ENCODE measurements around the gene AGPAT4.

Gene AGPAT4

DNA sequence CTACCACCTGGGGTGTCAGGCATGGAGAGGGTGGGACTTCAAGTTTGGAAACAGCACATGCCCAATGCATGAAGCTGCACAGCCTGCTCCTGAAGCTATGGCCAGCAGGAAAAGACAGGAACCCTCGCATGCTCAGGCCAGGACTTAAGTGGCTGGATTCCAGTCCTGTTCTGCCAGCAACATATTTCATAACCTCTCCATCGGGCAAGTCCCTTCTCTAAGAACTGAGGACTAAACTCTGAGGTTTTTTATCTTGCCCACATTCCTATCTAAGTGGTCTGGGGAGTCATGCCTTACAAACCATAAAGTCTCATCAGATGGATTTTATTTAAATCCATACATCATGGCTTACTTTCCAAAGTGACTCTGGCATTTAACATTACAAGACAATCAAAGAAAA is 27.5 kb upstream of the AGPAT4 start:
- Mint-ChIP-seq H3K36me3 (ENCODE audit: low read depth) (no peaks in the 10 kb centered on the region), H3K9me3 (peaks cover 10% of the 10 kb centered on the region), H3K27ac (no peak overlapping the region), H3K27me3 (ENCODE audit: low read depth) (no peaks in the 10 kb centered on the region), H3K4me3 (no peak overlapping the region), H3K4me1 (no peaks in the 10 kb centered on the region)
- TF ChIP-seq, protein P1, sequence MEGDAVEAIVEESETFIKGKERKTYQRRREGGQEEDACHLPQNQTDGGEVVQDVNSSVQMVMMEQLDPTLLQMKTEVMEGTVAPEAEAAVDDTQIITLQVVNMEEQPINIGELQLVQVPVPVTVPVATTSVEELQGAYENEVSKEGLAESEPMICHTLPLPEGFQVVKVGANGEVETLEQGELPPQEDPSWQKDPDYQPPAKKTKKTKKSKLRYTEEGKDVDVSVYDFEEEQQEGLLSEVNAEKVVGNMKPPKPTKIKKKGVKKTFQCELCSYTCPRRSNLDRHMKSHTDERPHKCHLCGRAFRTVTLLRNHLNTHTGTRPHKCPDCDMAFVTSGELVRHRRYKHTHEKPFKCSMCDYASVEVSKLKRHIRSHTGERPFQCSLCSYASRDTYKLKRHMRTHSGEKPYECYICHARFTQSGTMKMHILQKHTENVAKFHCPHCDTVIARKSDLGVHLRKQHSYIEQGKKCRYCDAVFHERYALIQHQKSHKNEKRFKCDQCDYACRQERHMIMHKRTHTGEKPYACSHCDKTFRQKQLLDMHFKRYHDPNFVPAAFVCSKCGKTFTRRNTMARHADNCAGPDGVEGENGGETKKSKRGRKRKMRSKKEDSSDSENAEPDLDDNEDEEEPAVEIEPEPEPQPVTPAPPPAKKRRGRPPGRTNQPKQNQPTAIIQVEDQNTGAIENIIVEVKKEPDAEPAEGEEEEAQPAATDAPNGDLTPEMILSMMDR (IDR thresholded peaks at IDR 0.05; ENCODE audit: unreplicated experiment in 3 of 3), result no peak

DNA sequence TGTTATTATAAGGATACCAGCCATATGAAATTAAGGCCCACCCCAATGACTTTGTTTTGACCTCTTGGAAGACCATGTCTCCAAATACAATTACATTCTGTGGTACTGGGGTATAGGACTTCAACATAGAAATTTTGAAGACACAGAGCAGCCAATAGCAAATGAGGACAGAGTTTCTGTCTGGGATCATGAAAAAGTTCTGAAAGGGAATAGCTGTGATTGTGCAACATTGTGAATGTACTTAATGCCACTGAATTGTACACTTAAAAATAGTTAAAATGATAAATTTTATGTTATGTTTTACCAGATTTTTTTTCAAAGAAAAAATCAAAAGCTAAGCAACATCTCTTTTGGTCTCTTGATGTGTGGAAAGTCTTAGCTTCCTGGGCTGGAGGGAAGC is 27.0 kb upstream of the AGPAT4 start:
- H3K4me3 Mint-ChIP-seq, result no peak overlapping the region
- H3K27ac Mint-ChIP-seq, result no peak overlapping the region
- peaks cover 13% of the 10 kb centered on the region for H3K9me3 Mint-ChIP-seq
- TF ChIP-seq, protein P1 (IDR thresholded peaks at IDR 0.05; ENCODE audit: unreplicated experiment in 3 of 3), result no peak
- no peaks in the 10 kb centered on the region for H3K27me3 Mint-ChIP-seq (ENCODE audit: low read depth)
- H3K36me3 Mint-ChIP-seq (ENCODE audit: low read depth), result no peaks in the 10 kb centered on the region
- no peaks in the 10 kb centered on the region for H3K4me1 Mint-ChIP-seq

DNA sequence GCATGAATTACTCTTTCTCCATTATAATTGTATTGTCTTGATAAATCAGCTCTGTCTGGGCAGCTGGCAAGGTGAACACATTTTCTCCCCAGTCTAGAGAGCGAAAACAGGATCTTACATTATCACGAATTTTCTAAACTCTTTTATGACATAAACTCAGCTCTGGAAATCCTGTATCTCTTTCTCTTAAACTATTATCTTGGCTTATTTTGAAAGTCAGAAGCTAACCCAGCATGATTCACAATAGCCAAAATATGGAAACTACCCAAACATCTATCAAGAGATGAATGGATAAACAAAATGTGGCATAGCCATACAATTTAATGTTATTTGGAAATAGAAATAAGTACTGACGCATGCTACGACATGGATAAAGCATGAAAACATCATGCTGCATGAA is 25.9 kb upstream of the AGPAT4 start:
- Mint-ChIP-seq H3K4me1 (no peaks in the 10 kb centered on the region), H3K27me3 (ENCODE audit: low read depth) (no peaks in the 10 kb centered on the region), H3K27ac (no peak overlapping the region), H3K36me3 (ENCODE audit: low read depth) (no peaks in the 10 kb centered on the region), H3K4me3 (no peak overlapping the region), H3K9me3 (peaks cover 16% of the 10 kb centered on the region)
- TF ChIP-seq, protein P1 (IDR thresholded peaks at IDR 0.05; ENCODE audit: unreplicated experiment in 3 of 3), result no peak

DNA sequence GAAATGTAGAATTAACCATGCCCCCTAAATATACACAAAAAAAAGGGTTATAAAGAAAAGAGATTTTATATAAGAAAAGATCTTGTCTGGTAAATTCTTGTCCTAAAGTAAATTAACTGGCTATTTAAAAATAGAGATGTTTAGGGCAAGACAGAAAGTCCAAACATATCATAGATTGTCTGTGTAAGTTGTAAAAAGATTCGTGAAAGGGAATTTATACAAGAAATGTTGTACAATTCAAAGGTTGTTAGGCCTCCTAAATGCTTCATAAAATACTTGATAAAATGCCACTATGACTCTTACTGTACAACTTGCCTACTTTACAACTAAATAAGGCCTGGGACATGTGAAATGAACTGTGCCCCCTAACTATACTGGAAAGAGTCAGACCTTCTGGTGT is 21.9 kb upstream of the AGPAT4 start:
- no peak overlapping the region for H3K4me3 Mint-ChIP-seq
- H3K9me3 Mint-ChIP-seq, result peaks cover 16% of the 10 kb centered on the region
- H3K4me1 Mint-ChIP-seq, result no peaks in the 10 kb centered on the region
- no peaks in the 10 kb centered on the region for H3K27me3 Mint-ChIP-seq (ENCODE audit: low read depth)
- H3K27ac Mint-ChIP-seq, result no peak overlapping the region
- TF ChIP-seq, protein P1 (IDR thresholded peaks at IDR 0.05; ENCODE audit: unreplicated experiment in 3 of 3), result no peak
- H3K36me3 Mint-ChIP-seq (ENCODE audit: low read depth), result no peaks in the 10 kb centered on the region

DNA sequence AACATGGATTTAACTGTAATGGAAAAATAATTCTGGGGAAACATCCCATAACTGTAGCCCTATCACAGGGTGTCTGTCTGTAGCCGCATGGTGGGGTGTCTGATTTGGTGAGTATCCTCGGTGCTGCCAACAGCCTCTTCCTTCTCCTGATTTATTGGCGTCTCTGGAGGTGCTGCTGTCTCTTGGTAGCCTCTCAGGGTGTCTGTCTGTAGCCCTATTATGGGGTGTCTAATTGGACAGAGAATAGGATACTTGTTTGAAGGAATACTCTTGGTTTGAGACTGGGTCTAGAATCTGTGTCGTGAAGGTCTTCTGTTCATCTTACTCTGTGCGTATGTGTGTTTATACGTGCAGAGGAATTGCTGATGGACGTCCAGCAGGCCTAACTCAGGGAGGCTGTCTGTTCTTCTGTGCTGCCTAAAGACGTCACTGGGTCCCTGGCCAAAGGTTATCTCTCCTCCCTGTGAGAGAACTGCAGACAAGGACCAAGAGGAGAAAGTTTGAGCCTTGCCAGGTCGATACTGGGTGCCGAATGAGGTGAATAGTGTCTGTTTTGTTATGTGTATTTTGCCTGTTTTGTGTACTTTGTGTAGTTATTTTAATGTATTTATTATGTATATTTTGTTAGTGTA is 18.9 kb upstream of the AGPAT4 start:
- TF ChIP-seq, protein P1 (IDR thresholded peaks at IDR 0.05; ENCODE audit: unreplicated experiment in 3 of 3), result no peak
- Mint-ChIP-seq H3K9me3 (peaks cover 9% of the 10 kb centered on the region), H3K4me1 (no peaks in the 10 kb centered on the region), H3K27me3 (ENCODE audit: low read depth) (no peaks in the 10 kb centered on the region), H3K36me3 (ENCODE audit: low read depth) (no peaks in the 10 kb centered on the region), H3K27ac (no peak overlapping the region), H3K4me3 (no peak overlapping the region)

DNA sequence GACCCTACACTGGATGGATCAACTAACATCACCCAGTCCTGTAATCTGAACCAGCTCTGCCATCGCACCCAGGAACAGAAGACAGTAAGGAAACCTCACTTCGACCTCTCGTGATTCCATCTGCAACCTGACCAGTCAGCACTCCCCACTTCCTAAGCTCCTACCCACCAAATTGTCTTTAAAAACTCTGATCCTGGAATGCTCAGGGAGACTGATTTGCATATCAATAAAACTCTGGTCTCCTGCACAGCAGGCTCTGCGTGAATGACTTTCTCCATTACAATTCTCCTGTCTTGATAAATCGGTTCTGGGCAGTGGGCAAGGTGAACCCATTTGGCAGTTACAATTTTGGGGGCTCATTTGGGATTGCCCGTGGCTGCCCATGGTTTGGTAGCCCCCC is 18.3 kb upstream of the AGPAT4 start:
- no peak overlapping the region for H3K27ac Mint-ChIP-seq
- no peaks in the 10 kb centered on the region for H3K4me1 Mint-ChIP-seq

More for the DNA sequence above, 18.3 kb upstream of the AGPAT4 start:
- TF ChIP-seq, protein P1 (IDR thresholded peaks at IDR 0.05; ENCODE audit: unreplicated experiment in 3 of 3), result no peak
- Mint-ChIP-seq H3K4me3 (no peak overlapping the region), H3K36me3 (ENCODE audit: low read depth) (no peaks in the 10 kb centered on the region), H3K27me3 (ENCODE audit: low read depth) (no peaks in the 10 kb centered on the region), H3K9me3 (peaks cover 9% of the 10 kb centered on the region)
